H1 (cell line): ENCODE measurements around the gene GPALPP1. TPM values are rescaled to one million over a fixed set of nuclear protein-coding genes. Genes with fewer than 3 reads are reported as not detected.

ENCODE experiments used
- CTCF ChIA-PET: fragments of 300-600 bp; sonication (Branson Sonifier 250); formaldehyde crosslinking; loops from one replicate; lab custom pipeline; 2021; ENCODE audit not compliant: partially characterized antibody; lab: Charles Lee
- POLR2A ChIA-PET: fragments of 300-600 bp; sonication (Branson Sonifier 250); formaldehyde crosslinking; loops from one replicate; lab custom pipeline; 2021; ENCODE audit warnings: inconsistent platforms; ENCODE audit not compliant: partially characterized antibody; lab: Charles Lee
- DNase-seq, 2 experiments: peaks; one replicate each; pipeline versions ENCODE4 v3.0.0 to v3.0.0-alpha.2; 2010 to 2022; ENCODE audit warnings: low spot score in 2 of 2, low read depth in 1 of 2, mixed read lengths in 1 of 2
- FAIRE-seq: peaks from 2 replicates; lab custom pipeline; 2011; peaks lifted over from hg19 to GRCh38; lab: Jason Lieb, UNC
- H2AFZ ChIP-seq: 2 replicates; pipeline ENCODE4 v1.8.1; 2012; ENCODE audit warnings: low read length, inconsistent platforms
- H2AK5ac ChIP-seq: 2 replicates; pipeline ENCODE4 v1.6.1; 2013; ENCODE audit warnings: low read depth, low read length
- H2BK120ac ChIP-seq: replicated peaks from 2 replicates; pipeline ENCODE3; 2013; ENCODE audit warnings: low read depth, low read length, inconsistent platforms
- H2BK12ac ChIP-seq: 2 replicates; pipeline ENCODE4 v1.6.1; 2013; ENCODE audit warnings: low read depth, low read length
- H2BK15ac ChIP-seq: 2 replicates; pipeline ENCODE4 v1.6.1; 2013; ENCODE audit warnings: low read length
- H2BK20ac ChIP-seq: 2 replicates; pipeline ENCODE4 v1.6.1; 2013; ENCODE audit warnings: low read length
- H2BK5ac ChIP-seq: 2 replicates; pipeline ENCODE4 v1.6.1; 2013; ENCODE audit warnings: low read depth, low read length
- H3K14ac ChIP-seq: 2 replicates; pipeline ENCODE4 v1.6.1; 2013; ENCODE audit warnings: inconsistent platforms; ENCODE audit not compliant: insufficient read length
- H3K18ac ChIP-seq: 2 replicates; pipeline ENCODE4 v1.6.1; 2013; ENCODE audit warnings: low read length; ENCODE audit errors: extremely low read depth
- H3K23ac ChIP-seq: 2 replicates; pipeline ENCODE4 v1.6.1; 2013; ENCODE audit warnings: inconsistent platforms; ENCODE audit not compliant: insufficient read length
- H3K23me2 ChIP-seq: 2 replicates; pipeline ENCODE4 v1.6.1; 2013; ENCODE audit warnings: low read depth, low read length
- H3K27ac ChIP-seq: 2 replicates; pipeline ENCODE4 v1.6.1; 2011; ENCODE audit warnings: low read depth, low read length, inconsistent platforms
- H3K27me3 ChIP-seq, 4 experiments: replicated peaks in 1 of 4; 1 replicate in 1 of 4; 2 replicates in 3 of 4; pipeline versions ENCODE4 v1.6.1 to v1.8.1; 2011 to 2013; ENCODE audit warnings: low read length in 3 of 4, mild to moderate bottlenecking in 3 of 4, inconsistent platforms in 2 of 4, mixed read lengths in 2 of 4, moderate library complexity in 1 of 4; ENCODE audit not compliant: control insufficient read depth in 3 of 4, insufficient read depth in 3 of 4; ENCODE audit errors: extremely low read depth in 1 of 4
- H3K36me3 ChIP-seq, 4 experiments: 2 replicates each; pipeline versions ENCODE4 v1.6.1 to v1.8.1; 2011 to 2013; ENCODE audit warnings: mild to moderate bottlenecking in 4 of 4, low read length in 3 of 4, moderate library complexity in 2 of 4, control low read depth in 1 of 4, inconsistent platforms in 1 of 4; ENCODE audit not compliant: insufficient read depth in 4 of 4, control insufficient read depth in 2 of 4
- H3K4ac ChIP-seq: replicated peaks from 2 replicates; pipeline ENCODE3; 2013; ENCODE audit warnings: low read length, low read depth, mixed read lengths, inconsistent platforms; ENCODE audit not compliant: insufficient read length
- H3K4me1 ChIP-seq, 4 experiments: replicated peaks in 1 of 4; 1 replicate in 1 of 4; 2 replicates in 3 of 4; pipeline versions ENCODE4 v1.6.1 to v1.8.1; 2011 to 2013; ENCODE audit warnings: low read length in 3 of 4, inconsistent platforms in 2 of 4, mixed read lengths in 1 of 4; ENCODE audit not compliant: insufficient read depth in 4 of 4, control insufficient read depth in 3 of 4
- H3K4me2 ChIP-seq, 2 experiments: 2 replicates each; pipeline versions ENCODE4 v1.6.1 to v1.8.1; 2011 to 2013; ENCODE audit warnings: low read depth in 2 of 2, low read length in 2 of 2, control low read depth in 1 of 2, inconsistent platforms in 1 of 2, mild to moderate bottlenecking in 1 of 2; ENCODE audit not compliant: insufficient read depth in 1 of 2
- H3K4me3 ChIP-seq, 4 experiments: fragments of 200-600, 300-600 bp in 1 of 4; sonication (generic), shearing (Covaris generic), sonication (Bioruptor Twin) in 1 of 4; 2 replicates each; pipeline versions ENCODE4 v1.5.1 to v1.8.1; 2011 to 2016; ENCODE audit warnings: low read length in 4 of 4, low read depth in 3 of 4, control low read depth in 2 of 4, inconsistent platforms in 2 of 4, mild to moderate bottlenecking in 2 of 4, mixed read lengths in 1 of 4, moderate library complexity in 1 of 4; ENCODE audit not compliant: insufficient read depth in 2 of 4; ENCODE audit errors: extremely low read depth in 1 of 4
- H3K56ac ChIP-seq: replicated peaks from 2 replicates; pipeline ENCODE3; 2013; ENCODE audit warnings: low read depth, mild to moderate bottlenecking, mixed read lengths, low read length, inconsistent platforms; ENCODE audit not compliant: insufficient read length
- H3K79me1 ChIP-seq: 2 replicates; pipeline ENCODE4 v1.6.1; 2013; ENCODE audit warnings: low read depth, low read length, control low read depth
- H3K79me2 ChIP-seq, 2 experiments: 2 replicates each; pipeline versions ENCODE4 v1.6.1 to v1.8.1; 2012 to 2013; ENCODE audit warnings: low read length in 2 of 2, mild to moderate bottlenecking in 2 of 2, inconsistent platforms in 1 of 2; ENCODE audit not compliant: insufficient read depth in 2 of 2, control insufficient read depth in 1 of 2
- H3K9ac ChIP-seq, 4 experiments: replicated peaks in 1 of 4; 1 replicate in 1 of 4; 2 replicates in 3 of 4; pipeline versions ENCODE4 v1.6.1 to v1.8.1; 2011 to 2013; ENCODE audit warnings: low read depth in 3 of 4, low read length in 3 of 4, control low read depth in 2 of 4, mild to moderate bottlenecking in 2 of 4, moderate library complexity in 2 of 4, inconsistent platforms in 1 of 4; ENCODE audit errors: extremely low read depth in 1 of 4
- H3K9me3 ChIP-seq, 2 experiments: 2 replicates each; pipeline versions ENCODE4 v1.6.1 to v1.8.1; 2012 to 2013; ENCODE audit warnings: mild to moderate bottlenecking in 2 of 2, moderate library complexity in 2 of 2, control low read depth in 1 of 2, inconsistent platforms in 1 of 2, low read depth in 1 of 2, low read length in 1 of 2, mixed read lengths in 1 of 2; ENCODE audit not compliant: insufficient read depth in 2 of 2
- H4K20me1 ChIP-seq, 2 experiments: replicated peaks in 1 of 2; 2 replicates each; pipeline versions ENCODE3 to v1.8.1; 2011 to 2013; ENCODE audit warnings: inconsistent platforms in 2 of 2, low read length in 2 of 2, mild to moderate bottlenecking in 1 of 2; ENCODE audit not compliant: insufficient read depth in 2 of 2, control insufficient read depth in 1 of 2
- H4K5ac ChIP-seq: 2 replicates; pipeline ENCODE4 v1.6.1; 2013; ENCODE audit warnings: low read length, low read depth, mixed read lengths, inconsistent platforms; ENCODE audit not compliant: insufficient read length
- H4K8ac ChIP-seq: 2 replicates; pipeline ENCODE4 v1.8.0; 2013; ENCODE audit warnings: mild to moderate bottlenecking, moderate library complexity, low read length, inconsistent platforms; ENCODE audit not compliant: insufficient read depth; ENCODE audit errors: extremely low read depth
- H4K91ac ChIP-seq: replicated peaks from 2 replicates; pipeline ENCODE3; 2013; ENCODE audit warnings: low read length, mixed read lengths, inconsistent platforms; ENCODE audit not compliant: insufficient read length
- CBX5 ChIP-seq: fragments of 300-800, 300-1000 bp; sonication (generic); IDR thresholded peaks from 2 replicates; pipeline ENCODE4 v1.7.1; 2016; ENCODE audit warnings: antibody characterized with exemption, low read length, low read depth
- CHD1 ChIP-seq: IDR thresholded peaks from 2 replicates; pipeline ENCODE4 v1.6.1; 2012; ENCODE audit warnings: low read depth, low read length, improper control_type of control experiment
- EP300 ChIP-seq, 2 experiments: IDR thresholded peaks; 1 replicate in 1 of 2; 2 replicates in 1 of 2; pipeline ENCODE4 v1.6.1; 2011 to 2012; ENCODE audit warnings: low read depth in 2 of 2, low read length in 2 of 2, mild to moderate bottlenecking in 2 of 2, borderline replicate concordance in 1 of 2, inconsistent platforms in 1 of 2, moderate library complexity in 1 of 2
- EZH2 ChIP-seq: fragments of 200-600 bp; sonication (generic); IDR thresholded peaks from 2 replicates; pipeline ENCODE4 v1.7.1; 2012; ENCODE audit warnings: low read depth, mild to moderate bottlenecking, moderate library complexity, low read length, inconsistent platforms; ENCODE audit not compliant: severe bottlenecking
- GTF2F1 ChIP-seq: IDR thresholded peaks from 2 replicates; pipeline ENCODE4 v1.6.1; 2012; ENCODE audit warnings: low read depth, low read length, improper control_type of control experiment, borderline replicate concordance
- MAFK ChIP-seq: IDR thresholded peaks from 2 replicates; pipeline ENCODE4 v1.6.1; 2012; ENCODE audit warnings: low read depth, mild to moderate bottlenecking, improper control_type of control experiment, low read length
- NANOG ChIP-seq: IDR thresholded peaks from 2 replicates; pipeline ENCODE4 v1.6.1; 2011; ENCODE audit warnings: low read length, low read depth, mild to moderate bottlenecking, inconsistent platforms; ENCODE audit not compliant: insufficient read depth, poor library complexity, severe bottlenecking
- SP2 ChIP-seq: IDR thresholded peaks from 2 replicates; pipeline ENCODE4 v1.6.1; 2012; ENCODE audit warnings: mild to moderate bottlenecking, low read length, inconsistent platforms
- SUZ12 ChIP-seq: fragments of 200-600 bp; sonication (generic); IDR thresholded peaks from 2 replicates; pipeline ENCODE4 v1.6.1; 2012; ENCODE audit warnings: mild to moderate bottlenecking, inconsistent platforms, low read length, moderate library complexity, mixed read lengths
- polyA plus RNA-seq, 7 experiments: library from polyadenylated mRNA; depleted of rRNA in 3 of 7; stranded (reverse) in 5 of 7; unstranded in 2 of 7; fragments of >200 nt in 5 of 7; fragments of 200-250 nt in 2 of 7; gene quantifications; 1 replicate in 5 of 7; 2 replicates in 1 of 7; 4 replicates in 1 of 7; pipeline versions ENCODE4 v1.2.1 to v1.2.3, GENCODE V29; 2011 to 2013; ENCODE audit warnings: missing spikeins in 2 of 7, mixed read lengths in 2 of 7
- total RNA-seq: library from RNA; stranded (reverse); fragmentation: NEBNext Ultra II Directional; extraction: Animal tissue kit (Norgen Biotek cat#: 25700); gene quantifications from 2 replicates; pipeline ENCODE4 v1.2.1, GENCODE V29; 2021

Gene GPALPP1
- total and polyA plus RNA-seq, 2 of the 8 experiments (the other 6 are each of a cell fraction or from before 2014, with no cell fraction given) = 8.5 to 26.1 TPM

DNA sequence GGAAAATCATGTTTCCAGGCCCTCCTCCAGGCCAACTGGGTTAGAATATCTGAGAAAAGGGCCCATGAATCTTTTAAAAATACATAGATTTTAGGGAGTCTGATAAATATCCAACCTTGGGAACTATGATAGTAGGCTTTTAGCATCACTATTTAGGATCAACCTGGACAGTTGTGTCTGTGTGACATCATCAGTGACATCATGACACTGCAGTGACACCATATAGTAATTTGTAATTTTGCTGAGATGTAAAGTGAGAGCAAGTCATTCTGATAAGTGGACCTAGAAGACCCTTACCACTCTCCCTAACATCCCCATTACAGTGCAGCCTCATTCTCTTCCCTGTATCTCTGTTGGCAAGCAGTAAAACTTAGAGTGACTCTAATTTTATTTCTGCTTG lies 14.1 kb downstream of the GPALPP1 start:
- Histone ChIP-seq H3K56ac (no peak overlapping the region), H3K23ac (no peak overlapping the region), H2BK120ac (no peak overlapping the region), H4K91ac (no peak overlapping the region), H3K4ac (no peak overlapping the region), H3K27me3 (no peaks in the 10 kb centered on the region), H3K9me3 (no peaks in the 10 kb centered on the region), H3K23me2 (no peaks in the 10 kb centered on the region), H3K4me1 (no peaks in the 10 kb centered on the region), H4K5ac (no peak overlapping the region), H3K4me2 (no peak overlapping the region), H3K27ac (no peak overlapping the region), H2AK5ac (no peak overlapping the region), H2BK5ac (no peak overlapping the region), H3K79me1 (no peaks in the 10 kb centered on the region), H4K20me1 (no peaks in the 10 kb centered on the region), H2BK12ac (no peak overlapping the region), H2BK15ac (no peak overlapping the region), H2AFZ (no peak overlapping the region), H3K14ac (no peak overlapping the region), H4K8ac (no peak overlapping the region), H2BK20ac (no peak overlapping the region), H3K9ac (no peak overlapping the region), H3K79me2 (no peaks in the 10 kb centered on the region), H3K36me3 (peaks cover 0 to 28% (median 11%) of the 10 kb centered on the region in 4 experiments; a peak in 5 of 8 replicates), H3K4me3 (no peak overlapping the region), H3K18ac (no peak overlapping the region)
- CTCF ChIA-PET = no interaction called here
- DNase-seq = no peak
- FAIRE-seq = no peak
- POLR2A ChIA-PET = no interaction called here
- no peak for TF ChIP-seq EZH2
- TF ChIP-seq SP2 = no peak
- no peak for TF ChIP-seq CBX5
- no peak for TF ChIP-seq MAFK
- no peak for TF ChIP-seq SUZ12
- no peak for TF ChIP-seq CHD1
- TF ChIP-seq EP300 (IDR thresholded peaks at IDR 0.05; ENCODE audit: borderline replicate concordance in 1 of 2, low read depth in 2 of 2, low read length in 2 of 2) = no peak
- no peak for TF ChIP-seq NANOG
- no peak for TF ChIP-seq GTF2F1
